Measurements from ENCODE around the gene DNAJC10. TPM values are rescaled to one million over a fixed set of nuclear protein-coding genes. Genes with fewer than 3 reads are reported as not detected.

DNAJC10 gene
- total and polyA plus RNA-seq, 9 of the 15 experiments (the other 6 are each of a cell fraction or from before 2014, with no cell fraction given), result 9.8 to 77.7 (median 57.3) TPM

DNA sequence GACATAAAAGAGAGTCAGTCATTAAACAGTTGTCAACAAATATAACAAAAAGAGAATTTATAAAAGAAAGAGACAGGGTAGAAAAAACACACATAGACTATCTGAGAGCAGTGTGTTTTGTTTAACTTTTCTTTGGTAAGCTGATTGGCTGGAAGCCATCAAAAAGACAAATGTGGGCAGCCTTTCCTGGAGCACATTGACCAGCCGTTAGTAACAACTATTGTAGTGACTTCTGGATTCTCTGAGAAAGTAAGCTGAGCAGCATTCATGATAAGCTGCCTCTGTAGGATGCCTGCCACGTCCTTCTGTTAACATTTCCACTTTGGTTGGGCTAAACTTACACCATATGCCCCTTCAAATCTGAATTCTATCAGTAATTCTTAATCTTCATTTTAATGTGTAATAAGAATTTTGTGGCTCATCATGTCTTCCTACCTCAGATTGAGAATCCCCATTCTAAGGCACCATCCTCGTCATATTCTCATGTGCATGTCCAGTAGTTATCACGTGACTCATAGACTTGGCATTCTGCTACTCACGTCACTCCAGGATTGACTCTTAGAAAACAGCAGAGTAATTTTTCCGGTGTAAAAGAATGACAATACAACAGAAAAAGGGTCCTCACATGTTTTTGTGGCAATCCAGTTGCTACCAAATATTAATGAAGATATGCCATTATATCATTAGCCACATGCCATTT lies 43.4 kb upstream of the DNAJC10 start (continued):
- TF ChIP-seq, protein P1, sequence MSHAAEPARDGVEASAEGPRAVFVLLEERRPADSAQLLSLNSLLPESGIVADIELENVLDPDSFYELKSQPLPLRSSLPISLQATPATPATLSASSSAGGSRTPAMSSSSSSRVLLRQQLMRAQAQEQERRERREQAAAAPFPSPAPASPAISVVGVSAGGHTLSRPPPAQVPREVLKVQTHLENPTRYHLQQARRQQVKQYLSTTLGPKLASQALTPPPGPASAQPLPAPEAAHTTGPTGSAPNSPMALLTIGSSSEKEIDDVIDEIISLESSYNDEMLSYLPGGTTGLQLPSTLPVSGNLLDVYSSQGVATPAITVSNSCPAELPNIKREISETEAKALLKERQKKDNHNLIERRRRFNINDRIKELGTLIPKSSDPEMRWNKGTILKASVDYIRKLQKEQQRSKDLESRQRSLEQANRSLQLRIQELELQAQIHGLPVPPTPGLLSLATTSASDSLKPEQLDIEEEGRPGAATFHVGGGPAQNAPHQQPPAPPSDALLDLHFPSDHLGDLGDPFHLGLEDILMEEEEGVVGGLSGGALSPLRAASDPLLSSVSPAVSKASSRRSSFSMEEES (CRISPR knock-in tag; IDR thresholded peaks at IDR 0.05), result peak; percentile 95
- TF ChIP-seq SMARCA5 (IDR thresholded peaks at IDR 0.05) (no peak), ZNF668 (CRISPR knock-in tag; IDR thresholded peaks at IDR 0.05) (no peak), SMARCB1 (IDR thresholded peaks at IDR 0.05; ENCODE audit: insufficient read length, low read depth) (no peak)
- TF ChIP-seq, protein P2, sequence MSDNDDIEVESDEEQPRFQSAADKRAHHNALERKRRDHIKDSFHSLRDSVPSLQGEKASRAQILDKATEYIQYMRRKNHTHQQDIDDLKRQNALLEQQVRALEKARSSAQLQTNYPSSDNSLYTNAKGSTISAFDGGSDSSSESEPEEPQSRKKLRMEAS (CRISPR knock-in tag; IDR thresholded peaks at IDR 0.05), result no peak

GRCh38 chr2:182680837-182681236 lies 35.2 kb upstream of the DNAJC10 start:
- no peak for FAIRE-seq

More at GRCh38 chr2:182680837-182681236, 35.2 kb upstream of the DNAJC10 start:
- Histone ChIP-seq H3K27me3 (ENCODE audit: control insufficient read depth in 2 of 2, insufficient read depth in 2 of 2, low read length in 2 of 2) (no peaks in the 10 kb centered on the region), H3K79me2 (ENCODE audit: control insufficient read depth, insufficient read depth, low read length) (no peaks in the 10 kb centered on the region), H2AFZ (ENCODE audit: low read depth, low read length) (no peak overlapping the region), H4K20me1 (replicated peaks; ENCODE audit: control insufficient read depth, insufficient read depth, low read length) (no peaks in the 10 kb centered on the region), H3K36me3 (ENCODE audit: control insufficient read depth, insufficient read depth, low read length) (no peaks in the 10 kb centered on the region), H3K4me3 (no peak overlapping the region), H3K9me3 (replicated peaks; ENCODE audit: control insufficient read depth, insufficient read depth, low read depth, low read length) (no peaks in the 10 kb centered on the region), H3K4me1 (replicated peaks in 1 of 2; ENCODE audit: control insufficient read depth in 2 of 2, insufficient read depth in 2 of 2, low read length in 2 of 2) (no peaks in the 10 kb centered on the region; a peak in 1 of 5 replicates), H3K27ac (ENCODE audit: extremely low read depth, low read depth, low read length) (no peak overlapping the region), H3K9me1 (ENCODE audit: control insufficient read depth, insufficient read depth, low read length) (no peaks in the 10 kb centered on the region), H3K4me2 (ENCODE audit: insufficient read depth, low read length) (no peak overlapping the region), H3K9ac (ENCODE audit: insufficient read depth in 1 of 2, low read depth in 2 of 2, low read length in 2 of 2) (no peak overlapping the region)
- no TSS peak for BruUV-seq (replicated peaks)
- ChIA-PET POLR2A (no interaction called here), CTCF (ENCODE audit: low intra/inter-chr PET ratio) (no interaction called here)
- TF ChIP-seq ZNF23 (CRISPR knock-in tag; IDR thresholded peaks at IDR 0.05) (no peak), RFX1 (IDR thresholded peaks at IDR 0.05) (peak; percentile 49), E2F4 (CRISPR knock-in tag; IDR thresholded peaks at IDR 0.05; ENCODE audit: low read depth) (no peak), HMGN3 (IDR thresholded peaks at IDR 0.05; ENCODE audit: borderline replicate concordance, extremely low read depth, insufficient read length, low read depth, low read length) (no peak)
- no peak for DNase-seq (ENCODE audit: extremely low read depth in 1 of 4, low spot score in 3 of 4)
- 0% methylated on average over 1 of the region's 1 CpG for WGBS (ENCODE audit: insufficient coverage, low coverage, missing lambda C conversion rate)
- in situ Hi-C loops (cut with MboI), result no loop called here
- intact Hi-C loops (cut with micrococcal nuclease), result no loop called here
- 0 out of 3 replicates have a peak, but pooled peaks have one; percentile 49 for ATAC-seq
